Measurements from ENCODE around the gene SCNN1B.

Gene SCNN1B

GRCh38 chr16:23321206-23321875, 19.2 kb downstream of the SCNN1B start:
- no peak for DNase-seq

GRCh38 chr16:23323224-23324030, 21.3 kb downstream of the SCNN1B start:
- no peak for DNase-seq

- DNase-seq, result no peak
Observed at GRCh38 chr16:23324727-23325126, 22.6 kb downstream of the SCNN1B start.

- DNase-seq, result no peak
Observed at GRCh38 chr16:23327836-23328235, 25.7 kb downstream of the SCNN1B start.

GRCh38 chr16:23330161-23330560, 28.1 kb downstream of the SCNN1B start:
- DNase-seq, result no peak

- DNase-seq, result no peak
Observed at GRCh38 chr16:23330583-23331249, 28.6 kb downstream of the SCNN1B start.

DNA sequence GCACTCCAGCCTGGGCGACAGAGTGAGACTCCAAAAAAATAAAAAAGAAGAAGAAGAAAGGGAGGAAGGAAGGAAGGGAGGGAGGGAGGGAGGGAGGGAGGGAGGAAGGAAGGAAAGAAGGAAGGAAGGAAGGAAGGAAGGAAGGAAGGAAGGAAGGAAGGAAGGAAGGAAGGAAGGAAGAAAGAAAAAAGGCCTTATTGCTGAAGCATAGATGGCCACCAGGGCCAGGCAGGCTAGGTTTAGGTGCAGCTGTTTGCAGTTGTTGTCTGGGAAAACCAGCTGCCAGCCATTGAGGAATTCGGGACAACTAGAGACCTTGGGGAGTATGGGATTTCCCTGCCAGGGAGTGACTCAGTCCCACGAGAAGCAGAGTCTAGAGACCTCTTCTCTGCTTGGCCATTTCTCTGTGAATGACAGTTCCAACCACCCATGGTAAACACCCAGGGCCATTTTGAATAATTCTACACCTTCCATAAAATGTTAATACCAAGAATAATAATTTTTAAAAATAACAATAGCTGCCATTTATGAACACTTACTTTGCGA, 31.0 kb downstream of the SCNN1B start:
- DNase-seq, result no peak

GRCh38 chr16:23333831-23334456, 31.8 kb downstream of the SCNN1B start:
- no peak for DNase-seq

DNA sequence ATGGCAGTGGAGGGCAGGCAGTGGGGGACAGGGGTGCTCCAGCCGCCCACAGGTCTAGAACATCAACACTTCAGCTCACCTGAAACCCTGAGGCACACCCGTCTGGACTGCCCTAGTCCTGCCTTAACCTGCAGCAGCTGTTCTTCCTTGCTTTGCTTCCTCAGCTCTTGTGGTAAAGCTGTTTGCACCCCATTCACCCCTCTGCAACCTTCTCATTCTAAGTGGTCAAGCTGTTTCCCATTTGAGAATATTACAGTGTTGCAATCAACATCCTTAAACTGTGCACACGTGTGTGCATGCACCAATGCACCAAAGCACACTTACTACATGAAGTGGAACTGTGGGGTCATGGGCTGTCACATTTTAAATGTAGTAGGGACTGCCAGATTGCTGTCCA, 32.4 kb downstream of the SCNN1B start:
- DNase-seq, result no peak

GRCh38 chr16:23334950-23335349, 32.8 kb downstream of the SCNN1B start:
- DNase-seq, result no peak

GRCh38 chr16:23337836-23338550, 35.9 kb downstream of the SCNN1B start:
- no peak for DNase-seq

GRCh38 chr16:23339787-23340186, 37.7 kb downstream of the SCNN1B start:
- no peak for DNase-seq

- DNase-seq, result no peak
Observed at GRCh38 chr16:23342083-23342640, 40.1 kb downstream of the SCNN1B start.

- DNase-seq, result no peak
Observed at GRCh38 chr16:23343643-23344612, 41.8 kb downstream of the SCNN1B start.

DNA sequence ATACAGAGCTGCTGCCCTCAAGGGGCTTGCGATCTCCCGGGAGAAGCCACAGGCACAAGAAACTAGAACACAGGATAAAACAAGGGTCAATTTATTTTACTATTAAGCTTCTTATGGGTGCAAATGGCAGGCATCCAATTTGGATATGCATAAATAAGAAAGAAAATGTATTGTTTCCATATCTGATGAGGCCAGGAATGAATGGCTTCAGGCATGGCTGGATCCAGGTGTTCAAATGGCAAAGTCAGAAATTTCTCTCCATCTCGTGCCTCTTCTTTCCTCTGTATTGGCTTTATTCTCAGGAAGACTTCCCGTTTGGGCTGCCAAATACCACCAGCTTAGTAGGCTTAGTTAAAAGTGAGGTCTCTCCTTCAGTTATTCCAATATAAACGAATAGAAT, 43.1 kb downstream of the SCNN1B start:
- no peak for DNase-seq

GRCh38 chr16:23348579-23349469, 46.7 kb downstream of the SCNN1B start:
- no peak for DNase-seq

DNA sequence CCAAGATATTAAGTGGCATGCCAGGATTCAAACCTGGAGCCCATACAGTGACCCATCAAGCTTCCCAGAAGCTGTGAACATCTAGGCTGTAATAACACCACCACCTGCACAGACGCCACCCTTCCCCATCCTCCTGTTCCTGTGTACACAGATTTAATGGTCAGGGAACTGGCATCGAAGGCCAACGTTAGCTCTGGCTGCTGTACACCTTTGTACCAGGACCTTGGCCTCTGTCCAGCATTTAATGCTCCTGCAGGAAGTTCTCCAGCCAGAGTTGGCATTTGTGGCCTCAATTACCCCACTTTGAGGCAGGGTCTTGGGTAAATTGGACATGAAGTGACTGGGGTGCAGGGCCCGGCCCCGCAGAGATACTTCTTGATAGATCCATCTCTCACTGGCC, 49.3 kb downstream of the SCNN1B start:
- no peak for DNase-seq

DNA sequence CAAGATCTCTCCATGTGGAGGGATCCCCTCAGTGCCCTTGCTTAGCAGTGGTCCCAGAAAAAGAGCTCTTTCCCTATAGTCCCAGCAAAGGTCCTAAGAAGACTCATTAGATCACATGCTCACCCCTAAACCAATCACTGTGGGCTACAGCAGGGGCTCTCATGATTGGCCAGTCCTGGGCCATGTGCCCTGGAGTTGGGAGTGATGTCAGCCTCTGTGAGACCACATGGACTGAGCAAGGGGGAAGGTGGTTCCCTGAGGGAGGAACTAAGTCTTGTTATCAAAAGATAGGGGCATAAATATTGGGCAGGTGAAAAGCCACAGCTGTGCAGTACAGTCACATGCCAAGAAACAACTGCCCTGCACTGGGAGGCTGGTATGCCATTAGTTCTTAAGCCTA, 51.3 kb downstream of the SCNN1B start:
- DNase-seq, result no peak

DNA sequence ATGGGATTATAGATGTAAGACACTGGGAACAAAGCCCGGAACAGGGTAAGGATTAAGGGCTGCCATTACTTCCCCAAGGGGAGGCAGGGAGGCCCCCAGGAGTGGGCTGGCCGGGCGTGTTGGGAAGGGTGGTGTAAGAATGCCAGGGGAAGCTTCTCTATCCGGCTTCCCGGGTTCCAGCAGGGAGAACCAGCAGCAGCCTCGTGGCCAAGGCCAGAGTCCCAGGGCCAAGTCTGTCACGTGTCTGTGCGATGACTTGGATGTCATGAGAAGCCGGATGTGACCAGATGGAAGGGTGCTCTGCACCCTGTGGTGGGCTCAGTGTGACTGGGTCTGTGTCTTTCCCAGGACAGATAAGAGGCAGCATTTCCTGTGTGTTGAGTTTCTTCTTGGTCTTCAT, 52.1 kb downstream of the SCNN1B start:
- no peak for DNase-seq
